CD4-positive, alpha-beta T cell treated with Interleukin-6 at 100 ng/mL for 8 hours (primary cell): ENCODE results near the gene ZSWIM8.
A peak's percentile ranks its signal among the peaks of the same experiment; 100 is the strongest.
"Not testable (repeated sequence)": the region's sequence is repeated elsewhere in the genome, so short reads cannot be mapped to it uniquely, and the experiment has no call there.

Source experiments
- DNase-seq: peaks from one replicate; pipeline ENCODE4 v3.0.0-alpha.2; 2020; ENCODE audit warnings: mixed read lengths, low spot score

ZSWIM8 gene

GRCh38 chr10:73785211-73785720, at the start of gene ZSWIM8:
Gene ZSWIM8, plus strand, starts transcription at chr10:73785606. Its CDS starts 273 bp downstream, at chr10:73785879.
- peak; percentile 85 for DNase-seq

DNA sequence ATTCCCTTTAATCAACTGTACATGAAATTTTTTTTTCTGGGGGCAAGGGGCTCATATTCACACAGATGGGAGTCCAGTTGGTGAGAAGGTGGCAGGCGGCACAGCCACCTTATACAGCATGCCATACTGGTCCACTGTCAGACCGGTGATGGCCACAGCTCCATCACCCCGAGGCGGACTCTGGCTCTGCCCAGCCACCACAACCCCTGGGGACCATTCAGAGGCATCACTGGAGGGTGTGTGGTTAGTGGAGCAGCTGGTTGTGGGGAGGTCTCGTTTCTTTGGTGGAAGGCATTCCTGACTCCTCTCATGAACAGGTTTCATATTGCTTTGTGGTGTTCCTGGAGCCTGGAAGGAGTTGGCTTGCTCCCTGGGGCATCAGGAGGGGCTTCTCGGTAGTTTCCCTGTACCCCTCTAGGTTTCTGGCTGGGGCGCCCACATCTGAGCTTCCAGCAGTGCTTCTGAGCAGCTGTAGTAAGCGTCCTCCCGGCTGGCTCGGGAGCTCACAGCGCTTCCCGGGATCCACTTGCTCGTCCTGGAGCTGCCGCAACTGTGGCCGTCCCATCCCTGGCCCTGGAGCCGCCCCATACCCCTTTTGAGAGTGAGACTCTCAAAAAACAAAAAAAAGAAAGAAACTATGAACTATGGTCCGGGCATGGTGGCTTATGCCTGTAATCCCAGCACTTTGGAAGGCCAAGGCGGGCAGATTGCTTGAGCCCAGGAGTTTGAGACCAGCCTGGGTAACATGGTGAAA, 44.7 kb upstream of the ZSWIM8 start:
- DNase-seq = not testable (repeated sequence)

DNA sequence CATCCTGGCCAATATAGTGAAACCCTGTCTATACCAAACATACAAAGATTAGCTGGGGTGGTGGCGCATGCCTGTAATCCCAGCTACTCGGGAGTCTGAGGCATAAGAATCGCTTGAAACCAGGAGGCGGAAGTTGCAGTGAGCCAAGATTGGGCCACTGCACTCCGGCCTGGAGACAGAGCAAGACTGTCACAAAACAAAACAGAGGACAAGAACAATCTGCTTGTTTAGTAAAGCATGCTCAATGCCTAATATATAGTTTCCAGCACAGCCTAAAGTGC, 43.0 kb upstream of the ZSWIM8 start:
- no peak for DNase-seq

DNA sequence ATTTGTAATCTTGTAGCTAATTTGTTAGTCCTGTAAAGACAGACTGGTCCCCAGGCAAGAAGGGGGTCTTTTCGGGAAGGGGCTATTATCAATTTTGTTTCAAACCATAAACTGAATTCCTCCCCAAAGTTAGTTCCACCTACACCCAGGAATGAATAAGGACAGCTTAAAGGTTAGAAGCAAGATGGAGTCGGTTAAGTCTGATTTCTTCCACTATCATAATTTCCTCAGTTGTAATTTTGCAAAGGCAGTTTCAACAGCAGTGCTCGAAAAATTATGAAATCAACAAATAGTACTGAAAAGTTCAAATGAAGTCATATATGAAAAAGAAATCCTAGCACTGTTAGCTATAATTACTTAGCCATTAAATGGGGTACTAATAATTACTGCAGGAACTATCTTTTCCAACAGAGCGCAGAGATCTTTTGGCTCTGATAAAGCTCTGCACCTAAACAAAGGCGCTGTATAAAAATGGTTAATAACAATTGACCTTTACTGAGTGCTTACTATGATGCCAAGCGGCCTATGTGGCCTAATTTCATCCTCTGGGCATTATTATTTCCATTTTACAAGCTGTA, 42.0 kb upstream of the ZSWIM8 start:
- DNase-seq = no peak

DNA sequence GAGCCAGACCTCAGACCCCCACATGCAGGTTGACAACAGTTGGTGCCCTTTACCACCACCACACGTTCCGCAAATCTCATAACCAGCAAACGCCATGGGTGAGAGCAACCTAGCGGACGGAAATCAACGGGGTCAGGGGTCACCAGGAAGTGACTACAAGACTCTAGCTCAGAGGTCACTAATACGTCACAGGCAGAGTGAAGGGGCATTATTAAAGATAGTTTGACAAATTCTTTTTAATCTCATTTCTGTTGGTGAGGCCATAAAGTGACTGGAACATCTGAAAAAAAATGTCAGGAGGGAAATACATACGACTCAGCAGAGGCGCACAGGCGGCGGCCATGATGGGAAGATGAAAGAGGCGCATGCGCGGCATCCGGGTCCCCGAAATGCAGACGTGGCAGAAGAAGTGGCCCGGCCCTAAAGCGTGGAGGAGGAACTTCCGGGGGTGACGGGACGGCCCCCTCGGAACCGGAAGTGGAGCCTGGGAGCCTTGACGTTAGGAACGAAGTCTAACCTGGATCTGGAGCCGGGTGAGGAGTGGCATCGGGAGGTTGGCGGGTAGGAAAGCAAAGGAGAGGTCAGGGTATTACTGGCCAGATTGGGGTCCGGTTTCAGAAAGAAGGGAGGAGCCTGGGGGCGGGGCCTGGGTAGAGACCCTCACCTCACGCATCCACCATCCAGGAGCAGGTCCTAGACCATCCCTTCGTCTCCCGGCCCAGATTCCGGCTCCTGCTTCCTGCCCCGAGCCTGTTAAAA, 41.3 kb upstream of the ZSWIM8 start, which contains the start of gene SEC24C:
Gene SEC24C (plus strand): TSS at position 468 of the 759 bp plus-strand sequence. CDS start 2,461 bp downstream, outside the sequence.
- peak; percentile 92 for DNase-seq

- DNase-seq = no peak
Observed at GRCh38 chr10:73744664-73744975, 40.8 kb upstream of the ZSWIM8 start.

DNA sequence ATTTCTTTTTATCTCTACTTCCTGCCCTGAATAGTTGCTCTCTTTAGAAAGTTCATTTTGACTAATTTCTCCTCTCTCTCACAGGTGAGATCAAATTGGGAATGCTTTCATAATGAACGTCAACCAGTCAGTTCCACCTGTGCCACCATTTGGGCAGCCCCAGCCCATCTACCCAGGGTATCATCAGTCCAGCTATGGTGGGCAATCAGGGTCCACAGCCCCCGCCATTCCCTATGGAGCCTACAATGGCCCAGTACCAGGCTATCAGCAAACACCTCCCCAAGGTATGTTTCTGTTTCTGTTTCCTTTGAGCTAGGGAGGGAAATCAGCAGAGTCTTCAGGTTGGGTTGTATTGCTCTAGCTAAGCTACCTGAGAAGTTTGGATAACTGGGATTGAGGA, 38.7 kb upstream of the ZSWIM8 start:
- no peak for DNase-seq

- no peak for DNase-seq
Observed at GRCh38 chr10:73750819-73751218, 34.6 kb upstream of the ZSWIM8 start.

DNA sequence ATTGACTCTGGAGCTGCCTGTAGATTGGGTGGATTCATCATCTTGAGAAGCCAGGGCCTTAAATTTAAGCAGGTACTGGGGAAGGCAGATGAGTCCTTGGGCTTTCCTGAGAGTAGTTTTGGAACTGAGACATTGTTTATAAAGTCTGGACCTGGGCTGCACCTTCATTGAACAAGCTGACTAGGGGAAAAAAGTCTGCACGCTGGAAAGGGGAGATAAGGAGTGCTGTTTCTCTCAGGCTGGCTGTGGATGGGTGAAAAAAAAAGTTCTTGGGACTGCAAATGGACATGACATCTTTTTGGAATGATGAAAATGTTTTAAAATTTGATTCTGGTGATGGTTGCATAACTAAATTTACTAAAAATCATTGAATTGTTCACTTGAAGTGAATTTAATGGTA, 29.2 kb upstream of the ZSWIM8 start:
- no peak for DNase-seq

DNA sequence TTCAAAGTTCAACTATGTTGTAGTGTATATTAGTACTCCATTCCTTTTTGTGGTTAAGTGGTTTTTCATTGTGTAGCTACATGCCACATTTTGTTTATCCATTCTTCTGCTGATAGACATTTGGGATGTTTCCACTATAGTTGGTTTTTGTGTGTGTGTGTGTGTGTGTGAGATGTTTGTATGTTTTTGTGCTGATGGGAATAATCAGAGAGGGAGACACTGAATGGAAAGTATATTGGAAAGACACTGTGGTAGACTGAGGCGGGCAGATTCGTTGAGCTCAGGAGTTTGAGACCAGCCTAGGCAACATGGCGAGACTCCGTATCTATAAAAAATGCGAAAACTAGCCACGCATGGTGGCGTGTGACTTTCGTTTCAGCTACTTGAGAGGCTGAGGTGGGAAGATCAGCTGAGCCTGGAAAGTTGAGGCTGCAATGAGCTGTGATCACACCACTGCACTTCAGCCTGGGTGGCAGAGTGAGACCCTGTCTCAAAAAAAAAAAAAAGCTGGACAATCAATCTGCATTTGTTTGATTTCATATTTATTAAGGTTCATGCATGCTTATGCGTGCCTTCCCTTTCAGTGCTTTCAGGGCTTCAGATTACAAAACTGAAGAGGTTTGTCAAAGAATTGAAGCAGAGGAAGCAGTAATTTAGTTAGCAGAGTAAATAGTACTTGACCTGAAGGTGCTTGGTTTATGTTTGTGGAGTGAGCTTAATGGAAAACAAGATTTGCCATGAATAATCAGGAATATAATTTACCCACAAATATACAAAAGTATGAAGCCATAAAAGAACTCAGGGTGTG, 26.5 kb upstream of the ZSWIM8 start:
- DNase-seq = no peak

DNA sequence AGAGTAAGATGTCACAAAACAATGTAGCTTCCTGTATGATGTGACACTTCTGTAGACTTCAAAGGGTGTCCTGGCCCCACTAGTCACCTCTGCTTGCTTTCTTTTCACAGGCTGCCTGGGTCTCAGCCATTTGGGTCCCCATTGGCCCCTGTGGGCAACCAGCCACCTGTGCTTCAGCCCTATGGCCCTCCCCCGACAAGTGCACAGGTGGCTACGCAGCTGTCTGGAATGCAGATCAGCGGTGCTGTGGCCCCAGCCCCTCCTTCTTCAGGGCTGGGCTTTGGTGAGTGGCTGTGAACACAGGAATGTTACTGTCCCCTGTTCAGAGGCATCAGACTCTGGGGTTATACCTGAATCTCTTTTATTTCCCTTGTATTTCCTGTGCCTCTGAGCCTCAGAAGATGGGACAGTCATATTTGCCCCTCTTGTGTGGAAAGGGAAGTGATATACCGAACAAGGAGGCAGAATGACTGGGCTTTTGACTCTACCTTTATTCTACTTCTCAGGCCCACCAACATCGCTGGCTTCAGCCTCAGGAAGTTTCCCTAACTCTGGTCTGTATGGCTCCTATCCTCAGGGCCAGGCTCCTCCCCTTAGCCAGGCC, 25.8 kb upstream of the ZSWIM8 start:
- DNase-seq = peak; percentile 55

DNA sequence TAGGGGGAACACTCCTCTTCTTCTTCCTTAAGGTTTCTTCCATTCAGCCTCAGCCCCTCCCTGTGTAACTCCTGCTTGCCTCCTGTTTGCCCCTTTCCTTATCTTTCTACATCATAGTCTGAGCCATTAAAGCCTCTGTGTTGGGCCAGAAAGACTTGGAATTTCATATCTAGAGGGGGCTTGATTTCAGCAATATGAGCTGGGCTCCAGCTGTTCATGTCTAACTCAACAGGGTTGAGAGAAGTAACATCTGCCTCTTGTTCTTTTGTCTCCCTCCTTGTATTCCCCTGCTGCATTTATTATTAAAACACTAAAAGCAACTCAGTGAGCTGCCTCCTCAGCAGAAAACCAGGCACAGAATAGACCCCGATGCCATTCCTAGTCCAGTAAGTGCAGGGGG, 23.6 kb upstream of the ZSWIM8 start:
- no peak for DNase-seq

- DNase-seq = no peak
Observed at GRCh38 chr10:73762915-73763314, 22.5 kb upstream of the ZSWIM8 start.

DNA sequence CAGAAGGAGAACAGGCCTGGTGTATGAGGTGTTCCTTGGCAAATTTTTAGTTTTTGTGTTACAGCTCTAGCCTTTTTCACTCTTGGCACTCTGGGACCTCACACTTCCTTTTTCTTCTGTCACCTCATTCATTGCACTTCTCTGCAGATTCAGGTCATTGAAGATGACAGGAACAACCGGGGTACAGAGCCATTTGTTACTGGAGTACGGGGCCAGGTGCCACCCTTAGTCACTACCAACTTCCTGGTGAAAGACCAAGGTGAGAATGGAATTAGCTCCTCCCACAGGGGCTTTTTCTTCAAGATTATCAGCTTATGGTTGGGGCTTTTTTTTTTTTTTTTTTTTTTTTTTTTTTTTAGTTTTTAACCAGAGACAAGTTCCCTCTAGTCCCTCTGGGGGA, 22.1 kb upstream of the ZSWIM8 start:
- DNase-seq = no peak

- no peak for DNase-seq
Observed at GRCh38 chr10:73765066-73765465, 20.3 kb upstream of the ZSWIM8 start.

- DNase-seq = peak; percentile 75
Observed at GRCh38 chr10:73768881-73769280, 16.5 kb upstream of the ZSWIM8 start.

- DNase-seq = no peak
Observed at GRCh38 chr10:73769396-73769795, 16.0 kb upstream of the ZSWIM8 start.

- DNase-seq = peak; percentile 77
Observed at GRCh38 chr10:73771722-73772280, 13.6 kb upstream of the ZSWIM8 start.

GRCh38 chr10:73772281-73773151, 12.9 kb upstream of the ZSWIM8 start:
- peak; percentile 82 for DNase-seq

DNA sequence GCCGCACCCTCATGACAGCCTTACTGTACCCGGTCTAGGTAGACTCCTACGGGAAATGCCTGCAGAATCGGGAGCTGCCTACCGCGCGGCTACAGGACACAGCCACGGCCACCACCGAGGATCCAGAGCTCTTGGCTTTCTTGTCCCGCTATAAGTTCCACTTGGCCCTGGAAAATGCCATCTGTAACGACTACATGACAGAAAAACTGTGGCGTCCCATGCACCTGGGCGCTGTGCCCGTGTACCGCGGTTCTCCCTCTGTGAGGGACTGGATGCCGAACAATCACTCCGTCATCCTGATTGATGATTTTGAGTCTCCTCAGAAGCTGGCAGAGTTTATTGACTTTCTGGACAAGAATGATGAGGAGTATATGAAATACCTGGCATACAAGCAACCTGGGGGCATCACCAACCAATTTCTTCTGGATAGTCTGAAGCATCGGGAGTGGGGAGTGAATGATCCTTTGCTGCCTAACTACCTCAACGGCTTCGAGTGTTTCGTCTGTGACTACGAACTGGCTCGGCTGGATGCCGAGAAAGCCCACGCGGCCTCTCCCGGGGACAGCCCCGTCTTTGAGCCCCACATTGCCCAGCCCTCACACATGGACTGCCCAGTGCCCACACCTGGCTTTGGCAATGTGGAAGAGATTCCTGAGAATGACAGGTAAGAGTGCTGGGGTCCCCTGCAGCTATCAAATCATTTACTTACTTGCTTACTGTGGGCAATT, 12.1 kb upstream of the ZSWIM8 start:
- DNase-seq = no peak
